ENCODE results near the gene CDK11B.
"Not testable (repeated sequence)": the region's sequence is repeated elsewhere in the genome, so short reads cannot be mapped to it uniquely, and the experiment has no call there.

The CDK11B gene

DNA sequence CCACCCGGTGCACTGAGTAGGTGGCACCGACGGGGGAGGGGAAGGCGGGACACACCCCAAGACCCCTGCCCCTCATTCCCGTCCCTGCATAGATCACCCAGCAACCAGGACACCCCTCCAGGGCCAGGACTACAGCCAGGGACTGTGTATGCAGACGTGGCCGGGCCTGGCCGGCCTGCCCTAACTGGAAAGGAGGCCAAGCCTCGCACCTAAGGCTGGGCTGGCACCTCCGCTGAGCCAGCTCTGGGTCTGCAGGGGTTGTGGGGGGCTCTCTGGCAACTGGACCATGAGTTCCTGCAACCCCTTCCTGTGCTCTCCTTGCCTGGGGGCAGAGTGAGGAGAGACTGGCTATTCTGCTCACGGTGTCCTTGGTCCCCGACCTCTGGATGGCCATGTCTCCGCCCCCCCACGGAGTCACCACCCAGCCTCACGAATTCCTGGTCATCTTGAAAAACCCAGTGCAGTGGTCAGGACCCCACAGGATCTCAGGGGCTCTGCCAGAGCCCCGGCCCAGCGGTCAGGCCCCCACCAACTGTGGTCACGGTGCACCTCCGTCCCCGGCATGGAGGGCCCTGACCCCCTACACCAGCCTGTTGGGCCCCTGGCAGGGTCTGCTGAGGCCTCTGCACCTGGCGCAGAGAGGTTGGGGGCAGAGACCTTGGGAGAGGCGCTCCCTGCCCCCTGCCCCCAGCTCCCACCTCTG, 57.8 kb downstream of the CDK11B start:
- no peak for DNase-seq (ENCODE audit: low read depth in 1 of 2, low spot score in 1 of 2)

DNA sequence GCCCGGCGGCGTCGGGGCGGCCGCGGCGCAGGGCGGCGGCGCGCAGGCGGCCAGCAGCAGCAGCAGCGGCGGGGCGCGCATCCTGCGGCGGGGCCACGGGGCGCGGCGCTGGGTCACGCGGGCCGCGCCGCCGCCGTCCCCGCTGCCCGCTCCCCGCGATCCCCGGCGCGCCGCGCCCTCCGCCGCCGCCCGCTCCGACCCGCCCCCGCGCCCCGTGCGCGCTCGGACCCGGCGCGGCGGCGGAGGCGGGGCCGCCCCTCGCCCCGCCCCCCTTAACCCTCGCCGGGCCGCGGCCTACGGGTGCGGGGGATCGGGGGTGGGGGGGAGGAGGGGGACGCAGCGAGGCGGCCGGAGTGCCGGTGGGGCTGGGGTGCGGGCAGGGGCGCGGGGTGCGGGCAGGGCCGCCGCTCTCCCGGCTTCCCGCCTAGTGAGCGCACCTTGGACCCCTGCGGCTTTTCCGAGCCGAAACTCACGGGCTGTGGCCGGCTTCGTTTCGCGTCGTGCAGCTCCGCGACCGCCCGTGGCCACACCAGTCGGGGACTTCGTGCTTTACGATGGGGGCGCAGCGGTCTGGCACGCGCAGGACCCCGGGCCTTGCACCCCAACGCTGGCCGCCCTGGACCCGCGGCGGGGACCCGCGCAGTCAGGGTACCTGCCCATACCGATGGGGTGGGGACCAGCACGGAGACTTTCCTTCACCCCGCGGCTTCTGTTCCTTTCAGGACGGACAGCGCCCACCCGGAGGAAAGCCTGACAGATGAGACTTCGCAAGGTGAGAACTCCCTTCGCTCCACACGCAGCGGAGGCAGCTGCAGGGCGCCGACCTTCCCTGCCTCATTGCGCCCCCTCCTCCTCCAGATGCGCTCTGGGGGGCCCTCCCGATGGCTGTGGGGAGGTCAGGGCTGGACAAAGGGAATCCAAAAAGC, 58.6 kb downstream of the CDK11B start, which contains the start of gene FNDC10:
TSS of gene FNDC10 (minus strand) at position 201 of the 926 bp plus-strand sequence. CDS start at position 81, 120 bp downstream.
- no peak for DNase-seq (ENCODE audit: low read depth in 1 of 2, low spot score in 1 of 2)

DNA sequence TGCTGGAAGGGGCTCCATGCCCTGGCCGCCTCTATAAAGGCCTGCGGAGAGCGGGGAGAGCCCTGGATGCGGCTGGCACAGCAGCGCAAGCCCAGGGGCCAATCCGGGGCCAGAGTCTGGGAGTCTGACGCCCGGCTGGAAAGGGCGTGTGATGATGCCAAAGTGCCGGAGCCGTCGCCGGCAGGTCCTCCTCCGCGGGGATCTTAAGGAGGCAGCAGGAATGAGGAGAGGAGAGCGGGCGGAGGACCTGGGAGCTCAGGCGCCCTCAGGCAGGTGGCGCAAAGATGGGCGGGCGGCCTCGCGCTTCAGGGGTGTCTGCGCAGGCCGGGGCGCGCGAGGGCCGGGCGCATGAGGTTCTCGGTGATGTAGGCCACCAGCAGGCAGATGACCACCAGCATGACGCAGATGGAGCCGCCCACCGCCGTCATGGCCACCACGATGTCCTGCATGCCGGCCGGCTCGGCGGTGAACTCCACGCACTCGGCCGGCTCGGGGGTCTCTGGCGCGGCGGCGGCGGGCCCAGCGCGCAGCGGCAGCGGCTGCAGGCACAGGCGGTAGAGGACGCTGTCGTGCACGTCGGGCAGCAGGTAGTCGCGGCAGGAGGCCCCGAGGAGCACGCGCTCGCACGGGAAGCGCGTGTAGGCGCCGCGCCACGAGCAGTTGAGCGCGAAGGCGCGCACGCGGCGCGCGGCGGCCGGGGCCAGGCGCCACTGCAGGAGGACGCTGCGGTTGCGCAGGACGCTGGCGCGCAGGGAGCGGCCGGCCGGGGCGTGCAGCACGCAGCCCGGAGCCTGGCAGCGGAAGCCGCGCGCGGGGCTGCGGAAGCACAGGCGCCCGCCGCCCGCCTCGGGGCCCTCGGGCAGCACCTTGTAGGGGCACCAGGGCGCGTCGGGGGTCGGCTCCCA, 59.5 kb downstream of the CDK11B start:
- no peak for DNase-seq (ENCODE audit: low read depth in 1 of 2, low spot score in 1 of 2)

DNA sequence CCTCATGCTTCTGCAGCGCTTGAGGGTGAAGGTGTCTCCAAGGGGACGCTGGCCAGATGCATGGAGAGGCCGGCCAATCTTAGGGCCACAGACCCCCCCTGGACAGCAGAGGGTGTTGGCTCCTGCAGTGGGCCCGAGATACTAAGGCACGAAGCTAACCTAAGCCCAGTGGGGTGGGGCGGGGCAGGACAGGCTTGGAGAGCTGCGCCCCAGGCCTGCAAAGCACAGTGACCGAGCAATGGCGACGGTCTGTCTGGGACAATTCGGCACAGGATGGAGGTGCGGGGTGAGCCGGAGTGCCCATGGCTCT, 60.1 kb downstream of the CDK11B start:
- DNase-seq (ENCODE audit: low read depth in 1 of 2, low spot score in 1 of 2) = no peak

DNA sequence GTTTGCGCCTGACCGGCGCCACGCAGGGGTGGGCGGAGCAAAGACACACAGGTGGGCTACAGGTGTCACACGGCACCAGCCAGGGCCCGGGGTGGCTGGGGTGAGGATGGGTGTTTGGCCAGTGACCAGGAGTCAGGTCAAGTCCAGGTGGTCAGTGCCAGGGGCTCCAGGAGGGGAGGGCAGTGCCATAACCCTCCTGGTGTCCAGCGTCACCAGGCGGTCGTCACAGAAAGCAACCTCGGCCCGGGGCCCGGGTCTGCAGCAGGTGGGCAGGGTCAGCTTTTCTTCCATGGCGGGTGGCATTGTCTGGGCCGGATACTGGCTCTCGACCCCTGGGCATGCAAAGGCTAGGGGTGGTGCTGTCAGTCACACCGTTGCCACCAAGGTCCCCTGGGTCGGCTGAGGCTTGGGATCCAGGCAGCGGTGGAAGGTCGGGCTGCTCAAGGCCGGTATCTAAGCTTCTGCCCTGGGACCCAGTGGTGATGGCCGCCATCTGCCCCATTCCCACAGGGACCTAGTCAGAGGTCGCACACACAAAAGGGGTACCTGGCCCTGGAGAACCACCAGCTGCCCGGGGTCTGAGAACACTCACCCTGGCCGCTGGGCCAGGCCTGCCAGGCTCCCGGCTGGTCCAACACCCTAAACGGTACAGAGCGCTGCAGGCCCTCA, 60.6 kb downstream of the CDK11B start:
- DNase-seq (ENCODE audit: low read depth in 1 of 2, low spot score in 1 of 2) = no peak

DNA sequence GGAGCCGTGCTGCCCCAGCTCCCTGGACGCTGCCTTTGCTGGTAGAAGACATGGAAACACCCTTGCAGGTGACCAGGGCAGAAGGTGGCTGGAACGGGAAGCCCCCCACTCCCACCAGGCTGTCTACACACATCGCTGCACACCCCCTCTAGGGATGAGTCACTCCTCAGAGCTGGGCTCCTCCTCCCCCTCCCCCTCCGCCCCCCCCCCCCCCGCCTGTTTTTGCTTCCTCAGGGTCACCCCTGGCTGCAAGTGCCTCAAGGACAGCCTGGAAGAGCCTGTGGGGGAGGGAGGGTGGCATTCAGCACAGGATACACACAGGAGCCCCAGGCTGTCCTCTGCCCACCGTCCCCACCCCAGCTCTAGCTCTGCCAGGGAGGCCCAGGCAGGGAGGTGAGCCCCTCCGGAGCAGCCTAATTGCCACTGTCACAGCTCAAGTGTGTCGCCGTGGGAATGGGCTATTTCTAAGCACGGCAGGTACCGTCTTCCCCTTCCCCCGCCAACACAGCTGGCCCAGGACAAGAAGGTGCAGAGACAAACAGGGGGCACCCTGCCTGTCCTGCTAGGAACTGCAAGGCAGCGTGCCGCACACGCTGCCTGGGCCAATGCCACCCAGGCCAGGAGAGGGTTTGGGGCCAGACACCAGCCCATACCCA, 61.4 kb downstream of the CDK11B start:
- no peak for DNase-seq (ENCODE audit: low read depth in 1 of 2, low spot score in 1 of 2)

DNA sequence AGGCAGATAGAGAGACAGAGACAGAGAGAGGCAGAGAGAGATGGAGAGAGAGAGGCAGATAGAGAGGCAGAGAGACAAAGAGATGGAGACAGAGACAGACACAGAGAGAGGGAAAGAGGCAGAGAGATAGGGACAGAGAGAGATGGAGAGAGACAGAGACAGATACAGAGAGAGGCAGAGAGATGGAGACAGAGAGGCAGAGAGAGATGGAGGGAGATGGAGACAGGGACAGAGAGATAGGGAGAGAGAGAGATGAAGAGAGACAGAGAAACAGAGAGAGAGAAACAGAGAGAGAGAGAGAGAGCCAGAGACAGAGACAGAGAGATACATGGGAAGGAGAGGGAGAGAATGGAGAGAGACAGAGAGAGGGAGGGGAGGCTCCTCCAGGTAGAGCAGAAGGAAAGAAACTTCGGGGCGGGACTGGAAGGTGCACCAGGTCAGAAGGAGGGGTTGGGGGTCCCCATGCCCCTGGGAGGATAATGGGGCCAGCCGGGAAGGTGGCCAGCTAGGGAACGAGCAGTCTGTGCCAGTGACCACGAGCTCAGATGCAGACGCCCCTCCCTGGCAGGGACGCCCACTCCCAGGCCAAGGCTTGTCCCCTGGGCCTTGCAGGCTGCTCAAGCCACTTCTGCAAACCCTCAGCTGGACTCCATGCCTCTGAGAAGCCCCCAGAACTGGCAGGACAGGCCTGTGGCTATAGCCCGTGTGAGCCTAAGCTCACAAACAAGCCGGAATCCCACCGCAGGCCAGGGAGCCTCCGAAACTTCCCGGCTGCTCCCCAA, 62.1 kb downstream of the CDK11B start:
- no peak for DNase-seq (ENCODE audit: low read depth in 1 of 2, low spot score in 1 of 2)

DNA sequence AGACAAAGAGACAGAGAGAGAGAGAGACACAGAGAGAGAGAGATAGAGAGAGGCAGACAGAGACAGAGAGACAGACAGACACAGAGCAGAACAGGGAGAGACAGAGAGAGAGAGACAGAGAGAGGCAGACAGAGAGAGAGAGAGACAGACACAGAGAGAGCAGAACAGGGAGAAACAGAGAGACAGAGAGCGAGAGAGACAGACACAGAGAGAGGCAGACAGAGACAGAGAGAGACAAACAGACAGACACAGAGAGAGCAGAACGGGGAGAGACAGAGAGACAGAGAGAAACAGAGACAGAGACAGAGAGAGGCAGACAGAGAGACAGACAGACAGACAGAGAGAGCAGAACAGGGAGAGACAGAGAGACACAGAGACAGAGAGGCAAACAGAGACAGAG, 63.5 kb downstream of the CDK11B start:
- DNase-seq (ENCODE audit: low read depth in 1 of 2, low spot score in 1 of 2) = not testable (repeated sequence)

DNA sequence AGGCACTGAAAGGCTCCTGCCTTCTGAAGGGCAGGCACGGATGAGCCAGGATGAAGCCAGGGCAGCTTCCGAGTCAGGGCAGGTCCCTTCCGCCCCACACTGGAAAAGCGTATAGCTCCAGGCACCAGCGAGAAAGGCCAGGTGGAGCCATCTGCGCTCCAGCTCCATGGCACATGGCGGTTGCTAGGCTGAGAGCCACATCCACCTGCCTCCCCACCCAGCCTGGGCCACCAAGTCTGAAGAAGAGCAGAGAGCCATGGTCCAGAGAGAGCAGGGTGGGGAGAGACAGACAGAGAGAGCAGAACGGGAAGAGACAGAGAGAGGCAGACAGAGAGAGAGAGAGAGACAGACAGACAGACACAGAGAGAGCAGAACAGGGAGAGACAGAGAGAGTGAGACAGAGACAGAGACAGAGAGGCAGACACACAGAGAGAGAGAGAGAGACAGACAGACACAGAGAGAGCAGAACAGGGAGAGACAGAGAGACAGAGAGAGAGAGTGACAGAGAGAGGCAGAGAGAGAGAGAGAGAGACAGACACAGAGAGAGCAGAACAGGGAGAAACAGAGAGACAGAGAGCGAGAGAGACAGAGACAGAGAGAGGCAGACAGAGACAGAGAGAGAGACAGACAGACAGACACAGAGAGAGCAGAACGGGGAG, 64.1 kb downstream of the CDK11B start:
- DNase-seq (ENCODE audit: low read depth in 1 of 2, low spot score in 1 of 2) = no peak

DNA sequence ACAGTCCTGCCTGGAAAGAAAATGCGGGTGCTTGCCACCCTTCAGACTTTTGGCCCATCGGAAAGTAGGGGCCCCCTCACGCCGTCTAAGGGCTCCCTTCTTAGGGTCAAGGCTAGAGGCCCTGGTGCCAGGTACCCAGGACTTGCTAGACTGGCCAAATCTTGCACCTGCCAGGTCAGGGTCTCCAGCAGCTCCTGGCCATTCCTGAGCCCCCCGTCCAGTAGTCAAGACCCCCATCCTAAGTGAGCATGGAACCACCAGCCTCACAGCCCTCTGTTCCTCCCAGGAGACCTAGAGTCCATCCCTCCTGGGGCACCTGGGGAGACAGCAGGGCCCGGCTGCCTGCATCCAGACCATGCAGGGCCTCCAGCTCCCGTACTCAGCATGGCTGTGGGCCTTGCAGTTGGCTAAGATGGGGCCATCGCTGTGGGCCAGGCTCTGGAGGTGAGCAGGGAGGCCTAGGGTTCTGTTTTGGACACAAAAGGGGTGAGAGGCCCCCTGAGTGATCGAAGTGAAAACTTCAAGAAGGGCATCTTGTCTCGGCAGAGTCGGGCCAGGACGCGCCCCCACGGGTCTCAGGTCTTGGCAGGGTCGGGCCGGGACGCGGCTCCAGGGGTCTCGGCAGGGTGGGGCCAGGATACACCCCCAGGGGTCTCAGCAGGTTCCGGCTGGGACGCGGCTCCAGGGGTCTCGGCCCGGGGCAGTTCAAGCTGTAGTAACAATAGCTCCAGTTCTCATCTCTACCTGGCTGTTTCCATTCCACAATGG, 64.8 kb downstream of the CDK11B start:
- no peak for DNase-seq (ENCODE audit: low read depth in 1 of 2, low spot score in 1 of 2)

DNA sequence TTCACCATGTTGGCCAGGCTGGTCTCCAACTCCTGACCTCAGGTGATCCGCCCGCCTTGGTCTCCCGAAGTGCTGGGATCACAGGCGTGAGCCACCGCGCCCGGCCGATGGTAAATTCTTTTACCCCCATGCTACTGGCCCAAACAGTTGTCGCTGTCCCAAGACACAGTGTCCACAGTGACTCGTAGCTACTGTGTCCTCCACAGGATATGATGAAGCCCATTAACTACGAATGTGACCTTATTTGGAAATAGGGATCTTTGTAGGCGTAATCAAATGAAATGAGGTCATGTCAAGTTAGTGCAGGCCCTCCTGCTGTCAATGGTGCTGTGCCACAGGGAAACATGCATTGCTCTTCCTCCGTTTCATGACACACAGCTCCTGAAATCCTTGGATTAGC, 67.4 kb downstream of the CDK11B start:
- DNase-seq (ENCODE audit: low read depth in 1 of 2, low spot score in 1 of 2) = no peak
